K562 (cell line): ENCODE measurements around the gene RET. TPM values are rescaled to one million over a fixed set of nuclear protein-coding genes. Genes with fewer than 3 reads are reported as not detected.

Experiments
- ATAC-seq: fragments of 200-7000 bp; cut with Tn5 transposase; 3 replicates; pipeline ENCODE4 v1.9.1; 2020; ENCODE audit warnings: moderate library complexity
- BruUV-seq: library from RNA; stranded (reverse); fragments of 400-500 nt; replicated peaks from 2 replicates; lab custom pipeline; 2021; lab: Mats Ljungman, UMichigan
- CTCF ChIA-PET: fragments of 300-600 bp; formaldehyde crosslinking; extraction: SDS; loops from one replicate; lab custom pipeline; 2021; ENCODE audit warnings: low intra/inter-chr PET ratio; lab: Yijun Ruan, JAX
- POLR2A ChIA-PET: fragments of 300-600, 350-650 bp; sonication (Branson Sonifier 250); formaldehyde crosslinking; extraction: SDS; loops from one replicate; lab custom pipeline; 2021; ENCODE audit warnings: antibody characterized with exemption, inconsistent platforms; lab: Yijun Ruan, JAX
- DNase-seq, 4 experiments: peaks; one replicate each; pipeline versions ENCODE4 v3.0.0 to v3.0.0-alpha.2; 2011 to 2018; ENCODE audit warnings: low spot score in 3 of 4, mixed read lengths in 3 of 4; ENCODE audit errors: extremely low read depth in 1 of 4
- FAIRE-seq: peaks from 2 replicates; lab custom pipeline; 2011; peaks lifted over from hg19 to GRCh38; lab: Jason Lieb, UNC
- H2AFZ ChIP-seq: 2 replicates; pipeline ENCODE4 v1.6.0; 2011; ENCODE audit warnings: low read depth, low read length, control low read depth, inconsistent platforms
- H3K27ac ChIP-seq: fragments of 200-600 bp; 3 replicates; pipeline ENCODE4 v1.8.0; 2011; ENCODE audit warnings: low read depth, mild to moderate bottlenecking, control low read depth, inconsistent platforms, low read length, moderate library complexity, mixed read lengths; ENCODE audit errors: extremely low read depth
- H3K27me3 ChIP-seq, 2 experiments: fragments of 300-600 bp in 1 of 2; 2 replicates in 1 of 2; 3 replicates in 1 of 2; pipeline versions ENCODE4 v1.6.0 to v1.8.0; 2011; ENCODE audit warnings: inconsistent platforms in 2 of 2, low read length in 2 of 2, mild to moderate bottlenecking in 1 of 2, mixed read lengths in 1 of 2, moderate library complexity in 1 of 2; ENCODE audit not compliant: control insufficient read depth in 2 of 2, insufficient read depth in 2 of 2
- H3K36me3 ChIP-seq: fragments of 300-600 bp; 3 replicates; pipeline ENCODE4 v1.8.0; 2011; ENCODE audit warnings: mild to moderate bottlenecking, low read length, inconsistent platforms; ENCODE audit not compliant: control insufficient read depth, insufficient read depth
- H3K4me1 ChIP-seq, 2 experiments: fragments of 200-600 bp in 1 of 2; replicated peaks in 1 of 2; 2 replicates in 1 of 2; 3 replicates in 1 of 2; pipeline versions ENCODE4 v1.5.1 to v1.8.0; 2011; ENCODE audit warnings: inconsistent platforms in 2 of 2, low read length in 2 of 2, mild to moderate bottlenecking in 1 of 2, mixed read lengths in 1 of 2, moderate library complexity in 1 of 2; ENCODE audit not compliant: control insufficient read depth in 2 of 2, insufficient read depth in 2 of 2
- H3K4me2 ChIP-seq: 2 replicates; pipeline ENCODE4 v1.6.1; 2011; ENCODE audit warnings: low read length, control low read depth, inconsistent platforms, mixed read lengths; ENCODE audit not compliant: insufficient read depth
- H3K4me3 ChIP-seq: fragments of 200-600 bp; sonication (generic), shearing (Covaris generic); 2 replicates; pipeline ENCODE4 v1.5.1; 2016; ENCODE audit warnings: control low read depth, inconsistent platforms
- H3K79me2 ChIP-seq: fragments of 200-600 bp; 3 replicates; pipeline ENCODE4 v1.8.0; 2011; ENCODE audit warnings: low read length, inconsistent platforms; ENCODE audit not compliant: control insufficient read depth, insufficient read depth
- H3K9ac ChIP-seq, 2 experiments: 2 replicates each; pipeline versions ENCODE4 v1.6.0 to v1.6.1; 2011; ENCODE audit warnings: low read depth in 2 of 2, low read length in 2 of 2, control low read depth in 1 of 2, inconsistent platforms in 1 of 2, mild to moderate bottlenecking in 1 of 2, mixed read lengths in 1 of 2; ENCODE audit not compliant: insufficient read depth in 1 of 2
- H3K9me1 ChIP-seq: one replicate; pipeline ENCODE4 v1.6.0; 2011; ENCODE audit warnings: inconsistent platforms, mild to moderate bottlenecking, low read length, moderate library complexity; ENCODE audit not compliant: control insufficient read depth, insufficient read depth
- H3K9me3 ChIP-seq: replicated peaks from 2 replicates; pipeline ENCODE4 v1.5.1; 2011; ENCODE audit warnings: low read depth, low read length, inconsistent platforms; ENCODE audit not compliant: control insufficient read depth, insufficient read depth
- H4K20me1 ChIP-seq: replicated peaks from 2 replicates; pipeline ENCODE4 v1.6.1; 2011; ENCODE audit warnings: low read length, inconsistent platforms, mixed read lengths; ENCODE audit not compliant: control insufficient read depth, insufficient read depth
- DNMT1 ChIP-seq: fragments of 450-650 bp; IDR thresholded peaks from 2 replicates; pipeline ENCODE4 v1.6.1; 2016; ENCODE audit warnings: antibody characterized with exemption, mild to moderate bottlenecking
- ESRRB ChIP-seq: fragments of 250-450 bp; sonication (Bioruptor Pico); IDR thresholded peaks from 2 replicates; pipeline ENCODE4 v1.5.0; 2020; ENCODE audit warnings: mild to moderate bottlenecking, moderate library complexity, borderline replicate concordance
- ETV1 ChIP-seq: fragments of 450-650 bp; conservative IDR thresholded peaks from 2 replicates; pipeline ENCODE4 v1.6.1; 2016; ENCODE audit warnings: missing genetic modification characterization, control low read depth, low read depth, missing compliant biosample characterization
- HNRNPL ChIP-seq: fragments of 200-400 bp; formaldehyde crosslinking; IDR thresholded peaks from 2 replicates; pipeline ENCODE4 v1.6.1; 2017; ENCODE audit warnings: low read depth, mild to moderate bottlenecking, low read length
- HNRNPUL1 ChIP-seq: fragments of 200-400 bp; formaldehyde crosslinking; IDR thresholded peaks from 2 replicates; pipeline ENCODE4 v1.6.1; 2017; ENCODE audit warnings: low read length
- KLF10 ChIP-seq: fragments of 250-450 bp; sonication (Bioruptor Pico); IDR thresholded peaks from 2 replicates; pipeline ENCODE4 v1.6.1; 2021; ENCODE audit warnings: matching md5 sums
- LARP7 ChIP-seq: fragments of 450-650 bp; IDR thresholded peaks from 2 replicates; pipeline ENCODE4 v1.6.1; 2016
- NFIC ChIP-seq: fragments of 450-650 bp; IDR thresholded peaks from 2 replicates; pipeline ENCODE4 v1.6.1; 2017; ENCODE audit warnings: mild to moderate bottlenecking, inconsistent platforms
- NFIX ChIP-seq: fragments of 250-450 bp; sonication (Bioruptor Pico); IDR thresholded peaks from 2 replicates; pipeline ENCODE4 v1.4.0; 2020; ENCODE audit warnings: low read depth, mild to moderate bottlenecking, moderate library complexity
- PURB ChIP-seq: sonication (generic); formaldehyde crosslinking; IDR thresholded peaks from 2 replicates; pipeline ENCODE4 v1.9.0; 2021; ENCODE audit warnings: low read depth, mild to moderate bottlenecking, missing genetic modification reagents
- RHOXF2B ChIP-seq: fragments of 250-450 bp; sonication (Bioruptor Pico); conservative IDR thresholded peaks from 2 replicates; pipeline ENCODE4 v1.5.1; 2021
- STAT5A ChIP-seq: IDR thresholded peaks from 2 replicates; pipeline ENCODE4 v1.6.1; 2012; ENCODE audit warnings: low read length, inconsistent platforms, borderline replicate concordance
- TAF9B ChIP-seq: fragments of 450-650 bp; IDR thresholded peaks from 2 replicates; pipeline ENCODE4 v1.6.1; 2018; ENCODE audit warnings: mild to moderate bottlenecking; ENCODE audit not compliant: partially characterized antibody
- ZFX ChIP-seq: sonication (generic); formaldehyde crosslinking; IDR thresholded peaks from 2 replicates; pipeline ENCODE4 v1.8.0; 2022; ENCODE audit warnings: mild to moderate bottlenecking, missing genetic modification reagents, moderate library complexity
- ZNF589 ChIP-seq: fragments of 200-800 bp; sonication (Bioruptor generic); IDR thresholded peaks from 2 replicates; pipeline ENCODE4 v1.6.1; 2016; ENCODE audit warnings: low read depth, missing genetic modification characterization, missing compliant biosample characterization
- WGBS: fragments of 100-300 bp; shearing (Covaris generic); methylation state at CpG from one replicate; pipeline ENCODE4 v1.1.6; 2016; ENCODE audit warnings: low coverage, mixed read lengths; ENCODE audit not compliant: insufficient coverage; ENCODE audit errors: missing lambda C conversion rate; 5-methylcytosine and 5-hydroxymethylcytosine counted together
- in situ Hi-C: fragments of 300-500 bp; cut with MboI; formaldehyde crosslinking; loops from 4 replicates; pipeline ENCODE4 v1.15.0; 2018; ENCODE audit warnings: inconsistent platforms, mixed read lengths
- intact Hi-C: fragments of 100-400 bp; cut with micrococcal nuclease; formaldehyde crosslinking; loops from 2 replicates; pipeline ENCODE4 v1.14.2; 2022
- polyA plus RNA-seq, 8 experiments: library from polyadenylated mRNA; depleted of rRNA in 4 of 8; stranded (reverse) in 5 of 8; unstranded in 3 of 8; fragments of >200 nt; fragmentation: Nextera tagmentation in 2 of 8; fragmentation: Illumina TruSeq in 1 of 8; extraction: Ambion mirVana in 2 of 8; extraction: Trizol in 1 of 8; gene quantifications; 2 replicates each; pipeline versions ENCODE4 v1.2.1 to v1.2.3, GENCODE V29; 2011 to 2014; ENCODE audit warnings: inconsistent platforms in 1 of 8, missing spikeins in 1 of 8
- total RNA-seq, 7 experiments: library from RNA; depleted of rRNA in 6 of 7; stranded (reverse); fragments of >200 nt in 6 of 7; fragmentation: Illumina TruSeq in 2 of 7; extraction: Trizol in 2 of 7; gene quantifications; 2 replicates each; pipeline versions ENCODE4 v1.2.1 to v1.2.3, GENCODE V29; 2011 to 2021; ENCODE audit warnings: low replicate concordance in 1 of 7
- TF ChIP-seq, protein P1 (sequence below): fragments of 450-650 bp; IDR thresholded peaks from 2 replicates; pipeline ENCODE4 v1.6.1; 2016; ENCODE audit warnings: mild to moderate bottlenecking
- TF ChIP-seq, protein P2 (sequence below): sonication (generic); formaldehyde crosslinking; IDR thresholded peaks from 2 replicates; pipeline ENCODE4 v1.8.1; 2023; ENCODE audit warnings: mild to moderate bottlenecking, missing genetic modification reagents
- TF ChIP-seq, protein P3 (sequence below): fragments of 450-650 bp; formaldehyde crosslinking; IDR thresholded peaks from 2 replicates; pipeline ENCODE4 v1.4.0; 2022; ENCODE audit warnings: missing genetic modification characterization

Gene RET
- total and polyA plus RNA-seq, 9 of the 15 experiments (the other 6 are each of a cell fraction or from before 2014, with no cell fraction given), result 0.04 to 0.05 TPM; not detected in 7

DNA sequence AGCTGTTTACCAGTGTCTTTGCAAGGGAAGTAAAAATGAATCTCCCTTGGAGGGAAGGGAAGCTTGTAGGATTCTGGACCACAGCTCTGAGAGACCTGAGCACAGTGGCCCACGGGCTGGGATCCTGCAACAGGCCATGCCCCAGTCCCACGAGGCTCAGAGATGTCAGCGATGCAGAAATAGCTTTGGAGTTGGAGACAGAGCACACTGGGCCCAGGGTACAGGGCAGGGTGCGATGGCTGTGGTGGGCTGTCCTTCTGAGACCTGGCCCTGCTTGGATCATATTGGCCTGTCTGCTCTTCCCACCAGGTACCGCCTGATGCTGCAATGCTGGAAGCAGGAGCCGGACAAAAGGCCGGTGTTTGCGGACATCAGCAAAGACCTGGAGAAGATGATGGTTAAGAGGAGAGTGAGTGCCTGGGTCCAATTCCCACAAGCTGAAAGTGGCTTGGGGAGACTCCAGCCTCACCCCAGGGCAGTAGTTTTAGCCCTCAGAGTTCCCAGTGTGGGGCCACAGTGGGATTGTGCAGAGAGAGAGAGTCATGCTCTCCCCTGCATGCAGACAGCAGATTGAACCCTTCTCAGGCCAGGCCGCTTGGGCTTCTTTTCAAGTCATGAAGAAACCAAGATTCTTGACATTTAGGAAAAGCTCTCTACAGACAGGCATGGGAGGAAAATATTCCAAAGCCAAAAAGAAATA is 47.9 kb downstream of the RET start:
- TF ChIP-seq NFIC (no peak), RHOXF2B (no peak), NFIX (CRISPR knock-in tag) (no peak), PURB (CRISPR knock-in tag) (no peak), HNRNPL (no peak), KLF10 (no peak), LARP7 (no peak), ZNF589 (CRISPR knock-in tag) (no peak), HNRNPUL1 (no peak), ETV1 (tag) (no peak), ZFX (no peak), STAT5A (no peak), TAF9B (no peak), ESRRB (no peak), DNMT1 (no peak)
- TF ChIP-seq, protein P1, sequence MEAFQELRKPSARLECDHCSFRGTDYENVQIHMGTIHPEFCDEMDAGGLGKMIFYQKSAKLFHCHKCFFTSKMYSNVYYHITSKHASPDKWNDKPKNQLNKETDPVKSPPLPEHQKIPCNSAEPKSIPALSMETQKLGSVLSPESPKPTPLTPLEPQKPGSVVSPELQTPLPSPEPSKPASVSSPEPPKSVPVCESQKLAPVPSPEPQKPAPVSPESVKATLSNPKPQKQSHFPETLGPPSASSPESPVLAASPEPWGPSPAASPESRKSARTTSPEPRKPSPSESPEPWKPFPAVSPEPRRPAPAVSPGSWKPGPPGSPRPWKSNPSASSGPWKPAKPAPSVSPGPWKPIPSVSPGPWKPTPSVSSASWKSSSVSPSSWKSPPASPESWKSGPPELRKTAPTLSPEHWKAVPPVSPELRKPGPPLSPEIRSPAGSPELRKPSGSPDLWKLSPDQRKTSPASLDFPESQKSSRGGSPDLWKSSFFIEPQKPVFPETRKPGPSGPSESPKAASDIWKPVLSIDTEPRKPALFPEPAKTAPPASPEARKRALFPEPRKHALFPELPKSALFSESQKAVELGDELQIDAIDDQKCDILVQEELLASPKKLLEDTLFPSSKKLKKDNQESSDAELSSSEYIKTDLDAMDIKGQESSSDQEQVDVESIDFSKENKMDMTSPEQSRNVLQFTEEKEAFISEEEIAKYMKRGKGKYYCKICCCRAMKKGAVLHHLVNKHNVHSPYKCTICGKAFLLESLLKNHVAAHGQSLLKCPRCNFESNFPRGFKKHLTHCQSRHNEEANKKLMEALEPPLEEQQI, result no peak
- TF ChIP-seq, protein P2, sequence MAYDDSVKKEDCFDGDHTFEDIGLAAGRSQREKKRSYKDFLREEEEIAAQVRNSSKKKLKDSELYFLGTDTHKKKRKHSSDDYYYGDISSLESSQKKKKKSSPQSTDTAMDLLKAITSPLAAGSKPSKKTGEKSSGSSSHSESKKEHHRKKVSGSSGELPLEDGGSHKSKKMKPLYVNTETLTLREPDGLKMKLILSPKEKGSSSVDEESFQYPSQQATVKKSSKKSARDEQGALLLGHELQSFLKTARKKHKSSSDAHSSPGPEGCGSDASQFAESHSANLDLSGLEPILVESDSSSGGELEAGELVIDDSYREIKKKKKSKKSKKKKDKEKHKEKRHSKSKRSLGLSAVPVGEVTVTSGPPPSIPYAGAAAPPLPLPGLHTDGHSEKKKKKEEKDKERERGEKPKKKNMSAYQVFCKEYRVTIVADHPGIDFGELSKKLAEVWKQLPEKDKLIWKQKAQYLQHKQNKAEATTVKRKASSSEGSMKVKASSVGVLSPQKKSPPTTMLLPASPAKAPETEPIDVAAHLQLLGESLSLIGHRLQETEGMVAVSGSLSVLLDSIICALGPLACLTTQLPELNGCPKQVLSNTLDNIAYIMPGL (CRISPR knock-in tag), result no peak
- TF ChIP-seq, protein P3, sequence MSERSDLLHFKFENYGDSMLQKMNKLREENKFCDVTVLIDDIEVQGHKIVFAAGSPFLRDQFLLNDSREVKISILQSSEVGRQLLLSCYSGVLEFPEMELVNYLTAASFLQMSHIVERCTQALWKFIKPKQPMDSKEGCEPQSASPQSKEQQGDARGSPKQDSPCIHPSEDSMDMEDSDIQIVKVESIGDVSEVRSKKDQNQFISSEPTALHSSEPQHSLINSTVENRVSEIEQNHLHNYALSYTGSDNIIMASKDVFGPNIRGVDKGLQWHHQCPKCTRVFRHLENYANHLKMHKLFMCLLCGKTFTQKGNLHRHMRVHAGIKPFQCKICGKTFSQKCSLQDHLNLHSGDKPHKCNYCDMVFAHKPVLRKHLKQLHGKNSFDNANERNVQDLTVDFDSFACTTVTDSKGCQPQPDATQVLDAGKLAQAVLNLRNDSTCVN (CRISPR knock-in tag), result no peak
- Histone ChIP-seq H2AFZ (no peak overlapping the region), H3K9me1 (no peaks in the 10 kb centered on the region), H3K9me3 (no peaks in the 10 kb centered on the region), H3K36me3 (no peaks in the 10 kb centered on the region), H3K4me2 (no peak overlapping the region), H3K4me1 (peaks cover 2 to 9% of the 10 kb centered on the region in 2 experiments; a peak in 1 of 5 replicates), H4K20me1 (no peaks in the 10 kb centered on the region), H3K27ac (no peak overlapping the region), H3K4me3 (no peak overlapping the region), H3K9ac (no peak overlapping the region), H3K27me3 (peaks cover 32 to 74% of the 10 kb centered on the region in 2 experiments), H3K79me2 (no peaks in the 10 kb centered on the region)
- ATAC-seq (no peak), DNase-seq (no peak), FAIRE-seq (no peak)
- 4% methylated on average over 9 of the region's 9 CpGs for WGBS
- ChIA-PET POLR2A (no interaction called here), CTCF (no interaction called here)
- intact Hi-C loops, result no loop called here
- BruUV-seq, result no TSS peak
- in situ Hi-C loops, result no loop called here
